Uterus (tissue), 2 donors: ENCODE data around the gene PRR35.

Experiments used
- POLR2A ChIP-seq, 2 donors: fragments of 450-650 bp; IDR thresholded peaks; one replicate each; pipeline ENCODE4 v1.6.1; 2016; ENCODE audit warnings: antibody characterized with exemption in 2 of 2, mild to moderate bottlenecking in 1 of 2, moderate library complexity in 1 of 2
- TF ChIP-seq, protein P1 (sequence below), 4 experiments: fragments of 200-600 bp in 2 of 4; fragments of 450-650 bp in 2 of 4; sonication (generic) in 2 of 4; IDR thresholded peaks; one replicate each; pipeline ENCODE4 v1.5.1; 2016 to 2019; ENCODE audit warnings: antibody characterized with exemption in 4 of 4, mild to moderate bottlenecking in 2 of 4, moderate library complexity in 1 of 4

DNA sequence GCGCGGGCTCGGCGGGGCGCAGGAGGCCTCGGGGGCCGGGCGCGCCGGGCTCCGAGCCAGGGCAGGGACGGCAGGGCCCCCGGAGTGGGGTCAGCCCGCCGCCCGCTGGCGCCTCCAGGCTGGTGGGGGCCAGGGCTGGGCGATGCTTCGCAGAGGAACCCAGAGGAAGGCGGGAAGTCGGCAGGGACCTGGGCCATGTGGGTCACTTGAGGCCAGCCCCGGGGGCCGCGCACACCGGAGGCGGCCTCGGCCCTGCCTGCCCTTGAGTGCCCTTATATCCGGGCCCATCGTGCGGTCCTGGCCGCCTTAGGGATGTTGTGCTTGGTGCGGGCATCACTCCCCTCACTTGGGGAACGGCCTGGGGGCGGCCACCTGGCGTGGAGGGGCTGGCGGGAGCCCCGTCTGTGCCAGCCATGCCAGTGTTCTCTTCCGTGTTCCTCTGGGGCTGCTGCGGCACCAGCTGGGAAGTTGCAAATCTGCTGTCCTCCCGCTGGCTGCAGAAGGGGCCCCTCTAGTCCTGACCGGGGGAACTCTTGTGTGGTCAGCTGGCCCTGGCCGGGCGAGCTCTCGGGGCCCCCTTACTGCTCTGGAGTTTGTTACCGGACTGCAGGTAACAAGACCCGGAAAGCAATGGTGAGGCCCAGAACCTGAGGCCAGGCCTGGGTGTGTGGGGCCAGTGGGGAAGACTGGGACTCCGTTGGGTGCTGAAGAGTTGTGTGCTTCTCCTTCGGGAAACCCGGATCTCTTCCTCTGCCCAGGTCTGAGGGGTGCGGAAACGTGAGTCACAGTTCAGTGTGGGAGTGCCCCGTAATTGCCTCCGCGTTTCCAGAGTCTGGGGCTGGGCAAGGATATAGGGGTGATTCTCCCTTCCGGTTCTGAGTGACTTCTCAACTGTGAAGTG is 31.8 kb upstream of the PRR35 start:
- TF ChIP-seq, protein P1, sequence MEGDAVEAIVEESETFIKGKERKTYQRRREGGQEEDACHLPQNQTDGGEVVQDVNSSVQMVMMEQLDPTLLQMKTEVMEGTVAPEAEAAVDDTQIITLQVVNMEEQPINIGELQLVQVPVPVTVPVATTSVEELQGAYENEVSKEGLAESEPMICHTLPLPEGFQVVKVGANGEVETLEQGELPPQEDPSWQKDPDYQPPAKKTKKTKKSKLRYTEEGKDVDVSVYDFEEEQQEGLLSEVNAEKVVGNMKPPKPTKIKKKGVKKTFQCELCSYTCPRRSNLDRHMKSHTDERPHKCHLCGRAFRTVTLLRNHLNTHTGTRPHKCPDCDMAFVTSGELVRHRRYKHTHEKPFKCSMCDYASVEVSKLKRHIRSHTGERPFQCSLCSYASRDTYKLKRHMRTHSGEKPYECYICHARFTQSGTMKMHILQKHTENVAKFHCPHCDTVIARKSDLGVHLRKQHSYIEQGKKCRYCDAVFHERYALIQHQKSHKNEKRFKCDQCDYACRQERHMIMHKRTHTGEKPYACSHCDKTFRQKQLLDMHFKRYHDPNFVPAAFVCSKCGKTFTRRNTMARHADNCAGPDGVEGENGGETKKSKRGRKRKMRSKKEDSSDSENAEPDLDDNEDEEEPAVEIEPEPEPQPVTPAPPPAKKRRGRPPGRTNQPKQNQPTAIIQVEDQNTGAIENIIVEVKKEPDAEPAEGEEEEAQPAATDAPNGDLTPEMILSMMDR (IDR thresholded peaks at IDR 0.05): no peak
- no peak for TF ChIP-seq POLR2A (IDR thresholded peaks at IDR 0.05)
